Stimulated activated naive CD8-positive, alpha-beta T cell treated with anti-CD3 and anti-CD28 coated beads, Interleukin-15, Interleukin-2, amounts not matched to agents 100 U/mL and 50 U/mL, for 24 hours (primary cell): ENCODE data around the gene MLYCD.
A peak's percentile ranks its signal among the peaks of the same experiment; 100 is the strongest.
"Not testable (repeated sequence)": the region's sequence is repeated elsewhere in the genome, so short reads cannot be mapped to it uniquely, and the experiment has no call there.

ENCODE experiments used
- ATAC-seq: fragments of 150-1000 bp; cut with Tn5 transposase; one replicate; pipeline ENCODE4 v1.10.0; 2021
- DNase-seq: peaks from one replicate; pipeline ENCODE4 v3.0.0; 2021

Gene MLYCD

DNA sequence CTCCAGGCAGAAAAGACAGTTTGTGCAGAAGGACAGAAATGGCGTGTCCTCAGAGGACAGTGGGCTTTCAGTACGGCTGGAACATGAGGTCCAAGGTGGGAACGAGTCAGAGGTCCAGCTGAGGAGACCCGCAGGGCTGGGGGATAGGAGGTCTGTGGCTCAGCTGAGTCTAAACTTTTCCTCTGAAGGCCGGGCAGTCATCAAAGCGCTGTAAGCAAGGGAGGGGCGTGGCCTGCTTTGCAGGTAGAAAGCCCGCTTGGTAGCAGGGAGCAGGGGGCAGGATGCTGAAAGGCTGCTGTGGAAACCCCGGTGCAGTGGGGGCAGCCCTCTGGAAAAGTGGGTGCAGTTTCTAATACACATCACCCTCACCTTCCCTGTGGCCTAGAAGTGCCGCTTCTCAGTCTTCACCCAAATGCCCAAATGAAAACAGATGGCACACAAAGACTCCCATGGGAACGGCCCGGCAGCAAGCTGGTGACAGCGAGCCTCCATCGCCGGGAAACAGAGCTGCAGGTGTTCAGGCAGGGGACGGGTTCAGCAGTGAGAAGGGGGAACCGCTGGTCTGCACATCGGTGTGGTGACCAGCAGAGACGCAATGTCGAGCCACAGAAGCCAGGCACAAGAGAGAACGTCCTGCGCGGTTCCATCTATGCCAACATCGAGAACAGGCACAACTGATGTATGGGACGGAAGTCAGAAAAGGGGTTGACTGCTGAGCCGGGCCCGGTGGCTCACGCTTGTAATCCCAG lies 41.9 kb downstream of the MLYCD start:
- DNase-seq = no peak

DNA sequence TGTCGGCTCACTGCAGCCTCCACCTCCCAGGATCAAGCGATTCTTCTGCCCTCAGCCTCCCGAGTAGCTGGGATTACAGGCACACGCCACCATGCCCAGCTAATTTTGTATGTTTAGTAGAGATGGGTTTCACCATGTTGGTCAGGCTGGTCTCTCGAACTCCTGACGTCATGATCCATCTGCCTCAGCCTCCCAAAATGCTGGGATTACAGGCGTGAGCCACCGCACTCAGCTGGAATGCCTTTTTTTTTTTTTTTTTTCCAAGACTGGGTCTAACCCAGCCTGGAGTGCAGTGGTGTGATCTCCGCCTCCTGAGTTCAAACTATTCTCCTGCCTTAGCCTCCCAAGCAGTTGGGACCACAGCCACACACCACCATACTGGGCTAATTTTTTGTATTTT lies 42.6 kb downstream of the MLYCD start:
- ATAC-seq, DNase-seq: not testable (repeated sequence)

More for the DNA sequence above, 41.9 kb downstream of the MLYCD start:
- no peak for ATAC-seq

DNA sequence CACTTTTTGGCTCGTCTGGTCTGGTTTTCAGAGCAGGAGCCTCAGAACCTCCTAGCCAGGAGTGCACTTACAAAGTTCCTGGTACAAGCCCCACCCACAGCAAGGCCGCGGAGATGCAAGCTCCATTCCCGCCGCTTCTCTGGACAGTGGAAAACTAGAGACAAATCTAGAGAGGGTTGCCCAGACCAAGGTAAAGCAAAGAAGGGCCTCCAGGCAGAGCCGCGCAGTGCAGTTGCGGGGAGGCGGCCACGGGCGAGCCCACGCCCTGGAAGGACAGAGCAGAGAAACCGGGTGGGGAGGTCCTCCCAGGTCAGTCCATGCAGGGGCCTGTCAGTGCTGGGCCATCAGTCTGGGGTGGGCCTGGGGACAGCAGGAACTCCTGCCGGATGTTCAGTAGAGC lies 43.2 kb downstream of the MLYCD start:
- no peak for ATAC-seq
- DNase-seq = no peak

DNA sequence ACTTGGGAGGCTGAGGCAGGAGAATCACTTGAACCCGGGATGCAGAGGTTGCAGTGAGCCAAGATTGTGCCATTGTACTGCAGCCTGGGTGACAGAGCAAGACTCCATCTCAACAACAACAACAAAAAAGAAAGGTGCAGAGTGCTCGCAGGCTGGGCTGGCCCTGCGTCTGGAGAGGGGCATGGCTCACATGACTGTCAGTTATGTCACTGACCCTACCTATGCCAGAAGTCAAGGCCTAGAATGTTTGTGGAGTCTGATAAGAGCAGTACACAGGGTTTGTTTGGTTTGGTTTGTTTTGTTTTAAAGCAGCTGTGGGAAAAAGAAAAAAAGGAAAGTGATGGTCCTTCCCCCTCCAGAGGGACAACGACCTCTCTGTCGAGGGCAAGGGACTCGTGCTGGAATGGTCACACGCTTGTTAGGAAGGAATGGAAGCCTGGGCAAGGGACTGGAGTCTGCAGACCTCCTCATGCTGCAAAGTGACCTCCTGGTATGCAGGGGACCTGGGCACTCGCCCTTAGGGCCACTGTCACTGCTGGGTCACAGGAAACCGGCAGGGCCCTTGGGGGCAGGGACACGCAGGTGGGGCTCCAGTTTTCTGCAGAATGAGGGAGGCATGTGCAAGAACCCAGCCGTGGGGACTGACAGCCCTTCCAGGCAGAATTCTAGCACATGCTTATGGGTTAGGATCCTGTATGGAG lies 44.0 kb downstream of the MLYCD start:
- no peak for DNase-seq
- no peak for ATAC-seq

DNA sequence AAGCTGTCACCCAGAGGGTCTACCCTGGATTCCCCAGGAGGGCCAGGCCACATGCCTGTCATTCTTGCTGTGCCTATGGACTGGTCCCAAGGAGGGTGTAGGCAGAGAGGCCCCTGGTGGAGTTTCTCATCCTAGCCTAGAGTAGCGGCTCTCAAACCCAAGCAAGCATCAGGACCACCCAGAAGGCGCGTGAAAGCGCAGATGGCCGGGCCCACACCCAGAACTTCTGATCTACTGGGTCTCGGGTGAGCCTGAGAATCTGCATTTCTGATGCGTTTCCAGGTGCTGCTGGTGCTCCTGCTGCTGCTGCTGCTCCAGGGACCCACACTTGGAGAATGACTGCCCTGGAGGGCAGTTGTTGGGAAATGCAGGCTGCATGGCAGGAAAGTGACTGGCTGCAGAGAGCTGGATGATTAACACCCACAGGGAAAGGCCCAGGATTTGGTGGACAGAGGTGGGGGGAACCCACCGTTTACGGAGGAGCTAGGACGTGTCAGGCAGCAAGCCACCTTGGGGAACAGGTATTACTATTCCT lies 44.7 kb downstream of the MLYCD start:
- DNase-seq = no peak
- no peak for ATAC-seq

DNA sequence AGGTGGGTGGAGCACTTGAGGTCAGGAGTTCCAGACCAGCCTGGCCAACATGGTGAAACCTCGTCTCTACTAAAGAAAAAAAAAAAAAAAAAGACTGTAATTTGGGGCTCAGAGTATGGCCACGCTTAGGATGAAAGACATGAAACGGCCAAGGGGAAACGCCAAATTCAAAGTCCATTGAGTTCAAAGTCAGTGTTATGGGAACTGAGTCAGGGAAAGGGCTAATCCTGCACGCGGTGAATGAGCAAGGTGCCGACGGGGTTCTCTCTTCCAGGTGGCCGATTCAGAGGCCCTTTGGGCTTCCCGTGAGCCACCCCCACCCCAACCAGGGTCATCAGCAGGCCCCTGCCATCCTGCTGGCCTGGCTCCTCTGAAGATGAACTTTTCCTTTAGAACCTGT lies 46.7 kb downstream of the MLYCD start:
- DNase-seq (no peak), ATAC-seq (no peak)

DNA sequence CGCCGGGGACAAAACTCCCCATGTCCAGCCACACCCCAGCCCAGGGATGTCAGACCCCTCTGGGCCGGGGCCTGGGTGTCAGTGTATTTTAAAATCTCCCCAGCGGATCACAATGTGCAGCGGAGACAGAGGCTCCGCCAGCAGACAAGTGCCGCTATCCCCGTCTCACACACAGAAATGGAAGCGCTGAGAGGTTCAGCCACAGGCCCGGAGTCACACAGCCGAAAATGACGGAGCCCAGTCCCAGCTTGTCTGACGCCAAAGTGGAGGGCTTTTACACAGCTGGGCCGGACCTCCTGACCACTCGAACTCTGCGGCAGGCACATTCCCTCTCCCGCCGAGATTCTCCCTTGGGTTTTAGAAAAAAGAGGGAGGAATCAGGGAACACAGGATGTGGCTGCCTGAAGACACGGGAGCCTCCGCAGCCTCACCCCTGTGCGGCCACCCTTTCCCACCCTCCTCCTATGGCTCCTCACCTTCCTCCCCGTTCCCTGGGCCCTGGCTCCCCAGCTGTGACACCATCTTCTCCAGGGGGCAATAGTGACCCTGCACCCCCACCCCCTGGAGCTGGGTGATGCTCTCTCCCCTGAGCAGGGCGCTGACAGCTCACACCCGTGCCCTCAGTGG lies 47.4 kb downstream of the MLYCD start:
- DNase-seq (no peak), ATAC-seq (peak; percentile 9)

DNA sequence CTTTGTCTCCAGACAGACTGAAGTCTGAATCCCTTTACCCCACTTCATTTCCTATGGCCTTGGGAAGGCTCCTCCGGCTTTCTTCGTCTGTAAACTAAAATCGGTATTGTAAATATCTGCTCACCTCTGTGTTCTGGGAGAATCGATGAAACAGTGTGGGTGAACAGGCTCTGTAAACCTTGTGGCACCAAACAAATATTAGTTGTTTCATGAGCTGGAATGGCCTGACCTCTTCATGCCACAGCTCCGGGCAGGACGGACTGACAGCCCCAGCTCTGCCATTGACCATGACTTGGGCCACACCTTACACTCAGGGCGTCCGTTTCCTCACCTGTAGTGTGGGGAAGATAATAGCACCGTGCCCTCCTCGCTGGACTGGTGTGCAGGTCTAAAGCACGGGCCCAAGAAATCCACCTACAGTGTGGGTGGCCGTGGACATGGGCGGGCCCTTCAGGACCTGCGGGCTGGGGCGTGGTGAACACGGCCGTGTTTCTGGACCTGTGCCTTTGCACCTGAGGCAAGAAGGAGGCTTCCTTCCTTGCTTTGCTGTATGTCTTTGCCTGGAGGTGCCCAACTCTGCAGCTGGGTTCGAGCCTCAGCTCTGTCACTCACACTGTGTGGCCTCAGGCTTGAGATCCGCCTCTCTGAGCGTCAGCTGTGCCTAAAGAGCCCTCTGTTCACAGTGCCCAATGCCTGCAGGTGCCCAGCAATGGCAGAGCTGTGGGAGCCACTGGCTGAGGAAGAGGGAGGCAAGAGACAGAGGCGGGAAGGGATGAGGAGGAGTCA lies 48.1 kb downstream of the MLYCD start:
- ATAC-seq (no peak), DNase-seq (no peak)

DNA sequence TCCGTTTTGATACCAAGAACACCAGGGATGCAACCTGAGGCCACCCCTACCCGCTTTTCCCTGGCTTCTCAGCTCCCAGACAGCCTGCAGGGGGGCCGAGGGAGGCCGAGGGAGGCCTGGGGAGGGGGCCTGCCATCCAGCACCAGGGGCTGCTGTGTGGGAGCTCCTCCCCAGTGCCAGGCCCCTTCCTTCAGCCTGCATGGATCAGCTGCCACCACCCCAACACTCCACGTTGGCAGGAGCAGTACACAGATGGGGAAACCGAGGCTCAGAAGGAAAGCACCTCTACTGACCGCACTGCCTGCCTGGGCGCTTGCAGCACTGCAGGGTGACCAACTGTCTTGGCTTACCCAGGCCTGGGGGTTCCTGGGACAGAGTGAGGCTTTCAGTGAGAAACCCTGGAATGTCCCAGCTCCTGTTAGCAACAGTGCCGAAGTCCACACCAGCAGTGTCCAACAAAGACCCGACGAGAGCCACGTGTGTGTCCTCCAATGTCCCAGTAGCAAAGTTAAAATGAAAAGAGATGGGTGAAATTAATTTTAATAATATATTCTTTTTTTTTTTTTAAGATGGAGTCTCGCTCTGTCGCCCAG lies 48.8 kb downstream of the MLYCD start:
- no peak for ATAC-seq
- no peak for DNase-seq

DNA sequence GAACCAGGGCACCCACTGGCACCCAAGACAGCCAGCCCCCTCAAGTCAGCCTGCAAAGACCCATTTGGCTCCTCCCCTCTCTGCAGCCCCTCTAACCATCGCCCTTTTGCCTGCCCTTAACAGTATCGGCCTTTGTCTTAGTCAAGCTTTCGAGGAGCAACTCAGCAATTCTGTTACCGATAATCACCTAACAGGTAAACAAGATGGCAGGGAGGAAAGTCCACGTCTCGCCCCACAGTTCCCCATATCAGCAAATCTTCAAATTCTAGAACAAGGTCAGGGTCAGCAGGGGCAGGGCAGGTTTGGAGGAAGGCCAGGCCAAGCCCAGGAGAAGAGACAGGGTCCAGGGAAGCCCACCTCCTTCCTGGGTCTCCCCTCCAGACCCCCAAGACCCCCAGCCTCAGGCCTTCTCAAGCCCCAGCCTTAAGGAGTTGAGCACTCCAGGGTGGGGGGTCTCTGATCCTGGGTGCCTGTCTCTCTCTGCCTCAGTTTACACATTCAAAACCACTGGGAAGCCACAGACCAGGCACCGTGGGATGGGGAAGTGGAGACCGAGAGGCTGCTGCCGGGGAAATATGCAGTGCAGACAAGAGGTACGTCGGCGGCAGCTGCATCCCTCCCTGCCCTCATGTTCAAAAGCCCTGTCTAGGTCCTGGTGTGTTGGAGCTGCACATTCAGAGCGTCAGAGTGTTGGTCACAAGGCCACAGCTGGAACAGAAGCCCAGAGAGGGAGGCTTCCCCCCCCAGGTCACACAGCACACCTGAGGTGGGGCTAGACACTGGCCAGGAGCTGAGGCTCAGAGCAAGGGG lies 50.2 kb downstream of the MLYCD start:
- no peak for ATAC-seq
- no peak for DNase-seq

DNA sequence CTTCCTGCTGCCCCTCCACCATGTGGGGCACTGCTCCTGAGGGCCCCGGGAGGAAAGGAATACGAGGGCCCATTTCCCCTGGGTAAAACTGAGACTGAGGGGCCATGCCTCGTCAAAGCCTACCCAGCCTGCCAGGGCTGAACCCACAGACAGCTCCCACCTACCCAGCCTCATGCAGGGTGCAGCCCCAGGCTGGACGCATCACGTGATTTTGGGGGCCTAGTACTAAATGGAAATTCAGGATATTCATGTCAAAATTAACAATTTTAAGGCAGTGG lies 50.7 kb downstream of the MLYCD start:
- ATAC-seq (no peak), DNase-seq (no peak)

DNA sequence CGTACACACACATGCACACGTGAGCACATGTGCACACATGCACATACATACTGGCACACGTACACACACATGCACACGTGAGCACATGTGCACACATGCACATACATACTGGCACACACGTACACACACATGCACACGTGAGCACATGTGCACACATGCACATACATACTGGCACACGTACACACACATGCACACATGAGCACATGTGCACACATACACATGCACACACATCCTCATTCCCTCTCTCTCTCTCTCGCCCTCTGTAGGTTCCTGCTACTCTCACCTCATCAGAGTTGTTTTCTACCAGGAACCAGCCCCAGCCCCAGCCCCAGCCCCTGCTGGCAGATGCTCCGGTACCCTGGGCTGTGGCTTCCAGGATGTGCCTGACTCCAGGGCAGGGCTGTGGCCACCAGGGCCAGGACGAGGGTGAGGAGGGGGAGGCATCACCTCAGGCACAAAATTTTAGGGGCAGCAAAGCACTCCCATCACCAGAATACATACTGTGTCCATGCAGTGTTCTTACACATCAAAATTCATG lies 52.0 kb downstream of the MLYCD start:
- DNase-seq, ATAC-seq: not testable (repeated sequence)

DNA sequence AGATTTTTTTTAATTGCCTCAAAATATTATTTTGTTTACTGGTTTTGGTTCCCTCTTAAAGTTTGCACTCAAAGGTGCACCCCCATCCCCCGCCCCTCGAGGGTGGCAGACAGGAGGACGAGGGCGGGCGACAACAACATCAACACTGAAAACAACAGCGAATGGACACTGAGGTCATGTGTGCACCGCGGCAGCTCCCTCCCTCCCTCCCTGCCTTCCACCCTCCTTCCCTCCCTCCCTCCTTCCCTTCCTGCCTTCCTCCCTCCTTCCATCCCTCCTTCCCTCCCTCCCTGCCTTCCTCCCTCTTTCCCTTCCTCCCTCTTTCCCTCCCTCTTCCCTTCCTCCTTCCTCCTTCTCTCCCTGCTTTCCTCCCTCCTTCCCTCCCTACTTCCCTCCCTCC lies 52.6 kb downstream of the MLYCD start:
- ATAC-seq (no peak), DNase-seq (no peak)

DNA sequence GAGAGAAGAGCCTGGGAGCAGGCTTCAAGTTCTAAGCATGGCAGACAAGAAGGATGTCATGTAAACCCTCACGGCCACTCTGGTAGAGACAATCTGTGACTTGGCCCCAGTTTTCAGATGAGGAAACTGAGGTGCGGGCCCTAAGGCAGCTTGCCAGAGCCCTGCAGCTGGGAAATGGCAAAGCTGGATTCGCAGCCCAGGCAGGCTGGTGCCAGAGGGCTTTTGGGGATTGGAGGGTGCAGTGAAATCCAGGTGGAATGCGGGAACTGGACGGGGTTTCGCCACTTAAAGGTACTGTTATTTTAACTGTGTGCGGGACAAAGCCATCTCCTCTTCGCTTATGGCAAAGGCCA lies 53.6 kb downstream of the MLYCD start:
- DNase-seq = no peak
- ATAC-seq = no peak

DNA sequence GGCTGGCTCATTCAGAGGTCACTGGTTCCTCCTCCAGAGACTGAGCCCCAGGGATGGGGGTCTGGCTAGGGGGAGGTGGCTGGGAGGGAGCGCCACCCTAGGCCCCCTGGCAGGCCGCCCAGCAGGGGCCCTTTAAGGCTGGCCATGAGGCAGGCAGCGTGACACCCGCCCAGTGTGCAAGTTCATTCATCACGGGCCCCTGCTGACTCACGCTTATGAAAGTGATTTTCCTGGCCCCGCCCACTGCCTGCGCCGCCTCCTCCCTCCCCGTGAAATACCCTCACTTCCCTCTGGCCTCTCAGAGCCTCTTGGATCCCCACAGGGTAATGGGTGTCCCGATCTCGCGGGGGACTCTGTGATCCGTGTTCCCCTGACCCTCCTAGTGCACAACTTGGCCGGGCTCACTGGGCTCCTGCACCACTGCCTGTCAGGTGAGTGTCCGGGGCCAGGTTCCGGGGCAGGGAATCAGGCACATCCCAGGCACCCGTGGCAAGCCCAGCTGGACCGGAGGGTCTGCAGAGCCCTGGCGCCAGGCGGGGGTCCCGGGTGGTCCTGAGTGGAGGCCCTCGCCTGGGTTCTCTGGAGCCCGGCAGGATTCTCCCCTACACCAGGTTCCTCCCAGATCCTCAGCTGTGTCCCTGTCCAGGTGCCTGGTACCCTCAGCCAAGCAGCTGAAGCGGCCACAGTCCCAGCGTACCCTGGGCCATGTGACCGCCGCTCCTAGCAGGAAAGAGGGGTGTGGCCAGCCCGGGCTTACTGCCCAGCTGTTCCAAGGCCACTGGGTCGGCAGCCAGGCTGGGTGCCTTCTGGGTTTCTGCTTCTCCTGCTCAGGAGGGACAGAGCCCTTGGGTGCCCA lies 54.3 kb downstream of the MLYCD start, which contains the start of gene OSGIN1:
OSGIN1 (plus strand) TSS at position 301 of the 856 bp plus-strand sequence. CDS start 4,432 bp downstream, outside the sequence.
- DNase-seq = peak; percentile 87
- peak; percentile 93 for ATAC-seq

DNA sequence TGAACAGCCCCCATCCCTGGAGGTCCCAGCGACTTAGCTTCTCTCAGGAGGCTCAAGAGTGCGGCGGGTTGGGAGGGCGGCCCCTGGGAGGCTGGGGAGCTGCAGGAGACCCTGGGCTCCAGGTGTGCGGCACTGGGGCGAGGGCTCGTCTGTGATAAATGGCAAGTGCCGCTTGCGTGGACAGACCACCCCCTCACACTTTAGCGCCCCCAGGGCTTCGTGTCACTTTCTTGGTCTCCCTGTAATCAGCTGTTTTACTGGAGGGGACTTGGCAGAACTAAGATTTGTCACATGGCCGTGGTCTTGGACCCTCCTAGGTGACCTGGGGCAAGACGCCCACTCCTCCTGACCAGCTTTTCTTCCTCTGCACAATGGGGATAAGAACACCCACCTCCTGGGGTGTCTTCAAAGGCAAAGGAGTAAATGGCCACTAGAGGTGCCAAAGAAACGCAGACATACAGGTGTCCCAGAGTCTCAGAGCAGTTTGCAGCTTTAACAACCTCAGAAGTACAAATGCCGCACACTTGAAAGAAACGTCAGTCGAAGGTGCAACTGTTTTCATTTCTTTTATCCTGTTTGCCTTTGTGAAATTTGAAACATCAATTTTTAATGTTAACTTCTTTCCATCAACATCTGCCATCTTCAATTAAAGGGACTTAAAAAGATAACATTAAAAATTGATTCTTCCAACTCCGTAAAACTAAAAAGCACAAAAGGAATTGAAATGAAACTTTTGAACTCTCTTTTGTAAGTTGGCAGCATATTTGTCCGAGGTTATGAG lies 55.1 kb downstream of the MLYCD start:
- ATAC-seq (no peak), DNase-seq (no peak)

DNA sequence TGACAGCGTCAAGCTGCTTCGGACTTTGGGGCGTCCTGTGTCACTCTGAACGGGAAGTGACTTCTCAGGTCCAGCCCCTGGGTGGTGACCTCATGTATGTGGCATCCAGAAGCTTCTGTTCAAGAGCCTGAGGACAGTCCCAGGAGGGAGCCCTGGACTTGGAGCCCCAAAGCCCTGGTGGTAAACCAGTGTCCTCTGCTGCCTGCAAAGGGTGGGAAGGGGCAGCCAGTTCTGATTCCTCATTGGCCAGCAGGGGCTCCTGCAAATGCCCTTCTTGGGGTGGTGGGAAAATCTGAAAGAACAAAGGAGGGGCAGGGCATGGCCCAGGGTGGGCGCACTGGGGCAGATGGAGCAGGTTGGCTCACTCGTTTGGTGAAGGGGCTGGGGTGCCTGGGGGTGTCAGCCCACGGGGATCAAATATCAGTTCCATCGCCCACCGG lies 55.7 kb downstream of the MLYCD start:
- no peak for ATAC-seq
- DNase-seq = no peak

DNA sequence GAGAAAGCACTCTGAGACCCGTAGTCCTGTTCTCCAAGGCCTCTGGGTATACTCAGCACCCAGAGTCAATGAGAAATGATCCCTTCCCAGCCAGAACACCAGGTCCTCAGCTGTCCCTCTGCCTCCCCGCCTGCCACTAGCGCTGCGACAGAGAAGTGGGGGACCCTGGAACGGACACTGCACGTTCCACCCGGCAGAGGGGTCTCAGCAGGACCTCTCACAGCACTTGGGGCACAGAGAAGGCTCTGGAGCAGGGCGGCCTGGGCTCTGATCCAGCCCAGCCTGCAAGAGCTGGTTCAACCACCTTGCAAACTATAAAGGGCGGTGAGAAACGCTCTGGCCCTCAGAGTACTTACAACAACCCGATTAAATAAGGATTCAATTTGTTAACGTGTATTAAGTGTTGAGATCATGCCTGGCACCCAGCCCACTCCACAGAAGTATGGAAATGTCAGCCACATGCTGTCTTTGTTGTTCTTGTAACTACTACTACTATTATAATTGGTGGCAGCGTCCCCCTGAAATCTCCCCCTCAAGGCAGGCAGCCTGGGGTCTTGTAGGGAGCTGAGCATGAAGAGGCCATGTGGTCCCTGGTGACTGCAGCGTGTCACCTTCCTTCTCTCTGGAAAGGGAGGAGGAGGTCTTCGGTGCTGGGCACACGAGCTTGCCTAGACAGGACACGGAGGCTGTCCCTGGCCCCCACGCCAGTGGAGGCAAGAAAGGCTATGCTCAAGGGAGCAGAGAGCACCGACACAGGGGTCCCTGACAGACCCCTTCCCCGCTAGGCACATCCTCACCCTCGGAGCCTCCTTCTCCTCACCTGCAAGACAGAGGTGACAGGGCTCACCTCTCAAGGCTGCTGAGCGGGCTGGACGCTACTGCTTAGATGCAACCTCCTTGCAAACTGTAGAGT lies 56.6 kb downstream of the MLYCD start:
- ATAC-seq (no peak), DNase-seq (no peak)
